ENCODE data around the gene OR2D2.

DNA sequence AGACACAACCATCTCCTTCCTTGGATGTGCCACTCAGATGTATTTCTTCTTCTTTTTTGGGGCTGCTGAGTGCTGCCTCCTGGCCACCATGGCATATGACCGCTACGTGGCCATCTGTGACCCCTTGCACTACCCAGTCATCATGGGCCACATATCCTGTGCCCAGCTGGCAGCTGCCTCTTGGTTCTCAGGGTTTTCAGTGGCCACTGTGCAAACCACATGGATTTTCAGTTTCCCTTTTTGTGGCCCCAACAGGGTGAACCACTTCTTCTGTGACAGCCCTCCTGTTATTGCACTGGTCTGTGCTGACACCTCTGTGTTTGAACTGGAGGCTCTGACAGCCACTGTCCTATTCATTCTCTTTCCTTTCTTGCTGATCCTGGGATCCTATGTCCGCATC is 15.4 kb downstream of the OR2D2 start:
- TF ChIP-seq, protein P1, sequence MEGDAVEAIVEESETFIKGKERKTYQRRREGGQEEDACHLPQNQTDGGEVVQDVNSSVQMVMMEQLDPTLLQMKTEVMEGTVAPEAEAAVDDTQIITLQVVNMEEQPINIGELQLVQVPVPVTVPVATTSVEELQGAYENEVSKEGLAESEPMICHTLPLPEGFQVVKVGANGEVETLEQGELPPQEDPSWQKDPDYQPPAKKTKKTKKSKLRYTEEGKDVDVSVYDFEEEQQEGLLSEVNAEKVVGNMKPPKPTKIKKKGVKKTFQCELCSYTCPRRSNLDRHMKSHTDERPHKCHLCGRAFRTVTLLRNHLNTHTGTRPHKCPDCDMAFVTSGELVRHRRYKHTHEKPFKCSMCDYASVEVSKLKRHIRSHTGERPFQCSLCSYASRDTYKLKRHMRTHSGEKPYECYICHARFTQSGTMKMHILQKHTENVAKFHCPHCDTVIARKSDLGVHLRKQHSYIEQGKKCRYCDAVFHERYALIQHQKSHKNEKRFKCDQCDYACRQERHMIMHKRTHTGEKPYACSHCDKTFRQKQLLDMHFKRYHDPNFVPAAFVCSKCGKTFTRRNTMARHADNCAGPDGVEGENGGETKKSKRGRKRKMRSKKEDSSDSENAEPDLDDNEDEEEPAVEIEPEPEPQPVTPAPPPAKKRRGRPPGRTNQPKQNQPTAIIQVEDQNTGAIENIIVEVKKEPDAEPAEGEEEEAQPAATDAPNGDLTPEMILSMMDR (IDR thresholded peaks at IDR 0.05): no peak
- TF ChIP-seq EZH2 (IDR thresholded peaks at IDR 0.05; ENCODE audit: borderline replicate concordance, insufficient read depth, low read depth, low read length, poor library complexity, severe bottlenecking): no peak

All from B cell (primary cell).